ENCODE results near the gene MKNK1. TPM values are rescaled to one million over a fixed set of nuclear protein-coding genes. Genes with fewer than 3 reads are reported as not detected.

Gene MKNK1
- total and polyA plus RNA-seq, 2 of the 8 experiments (the other 6 are each of a cell fraction or from before 2014, with no cell fraction given), result 13.9 to 21.5 TPM

DNA sequence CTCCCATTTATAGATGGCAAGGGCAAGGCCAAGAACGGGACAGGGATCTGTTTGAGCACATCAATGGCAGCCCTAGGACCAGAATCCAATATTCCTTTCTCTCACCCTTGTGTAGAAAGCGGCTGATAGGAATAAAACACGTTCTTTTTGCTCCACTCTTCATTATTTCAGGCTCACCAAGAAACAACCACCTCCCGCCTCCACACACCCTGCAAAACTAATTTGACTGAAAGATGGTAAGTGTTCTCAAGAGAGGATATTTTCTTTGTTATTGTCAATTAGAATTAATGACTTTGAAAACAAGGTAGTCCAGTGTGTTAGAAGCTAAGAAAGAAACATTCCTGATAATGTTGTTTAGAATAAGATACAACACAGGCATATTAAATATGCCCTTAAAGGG is 40.7 kb downstream of the MKNK1 start:
- Histone ChIP-seq H3K4ac (replicated peaks; ENCODE audit: insufficient read length, low read depth, low read length) (no peak overlapping the region), H3K36me3 (ENCODE audit: control insufficient read depth in 2 of 4, insufficient read depth in 4 of 4, low read length in 3 of 4) (no peaks in the 10 kb centered on the region; a peak in 1 of 8 replicates), H2BK12ac (ENCODE audit: low read depth, low read length) (no peak overlapping the region), H2AK5ac (ENCODE audit: low read depth, low read length) (no peak overlapping the region), H4K20me1 (replicated peaks in 1 of 2; ENCODE audit: control insufficient read depth in 1 of 2, insufficient read depth in 2 of 2, low read length in 2 of 2) (no peaks in the 10 kb centered on the region), H3K56ac (replicated peaks; ENCODE audit: insufficient read length, low read depth, low read length) (no peak overlapping the region), H3K4me3 (ENCODE audit: extremely low read depth in 1 of 4, insufficient read depth in 2 of 4, low read depth in 3 of 4, low read length in 4 of 4) (no peak overlapping the region), H3K79me1 (ENCODE audit: low read depth, low read length) (no peaks in the 10 kb centered on the region), H3K27me3 (replicated peaks in 1 of 4; ENCODE audit: control insufficient read depth in 3 of 4, extremely low read depth in 1 of 4, insufficient read depth in 3 of 4, low read length in 3 of 4) (no peaks in the 10 kb centered on the region), H3K23ac (ENCODE audit: insufficient read length) (no peak overlapping the region), H3K18ac (ENCODE audit: extremely low read depth, low read length) (no peak overlapping the region), H2BK5ac (ENCODE audit: low read depth, low read length) (no peak overlapping the region), H2AFZ (ENCODE audit: low read length) (no peak overlapping the region), H3K4me2 (ENCODE audit: insufficient read depth in 1 of 2, low read depth in 2 of 2, low read length in 2 of 2) (no peak overlapping the region), H4K5ac (ENCODE audit: insufficient read length, low read depth, low read length) (no peak overlapping the region), H3K14ac (ENCODE audit: insufficient read length) (no peak overlapping the region), H3K27ac (ENCODE audit: low read depth, low read length) (no peak overlapping the region), H4K91ac (replicated peaks; ENCODE audit: insufficient read length, low read length) (no peak overlapping the region), H2BK20ac (ENCODE audit: low read length) (no peak overlapping the region), H3K9me3 (ENCODE audit: insufficient read depth in 2 of 2, low read depth in 1 of 2, low read length in 1 of 2) (no peaks in the 10 kb centered on the region), H4K8ac (ENCODE audit: extremely low read depth, insufficient read depth, low read length) (no peak overlapping the region), H3K9ac (replicated peaks in 1 of 4; ENCODE audit: extremely low read depth in 1 of 4, low read depth in 3 of 4, low read length in 3 of 4) (no peak overlapping the region), H3K23me2 (ENCODE audit: low read depth, low read length) (no peaks in the 10 kb centered on the region), H2BK15ac (ENCODE audit: low read length) (no peak overlapping the region), H2BK120ac (replicated peaks; ENCODE audit: low read depth, low read length) (no peak overlapping the region), H3K79me2 (ENCODE audit: control insufficient read depth in 1 of 2, insufficient read depth in 2 of 2, low read length in 2 of 2) (no peaks in the 10 kb centered on the region), H3K4me1 (replicated peaks in 1 of 4; ENCODE audit: control insufficient read depth in 3 of 4, insufficient read depth in 4 of 4, low read length in 3 of 4) (no peaks in the 10 kb centered on the region; a peak in 1 of 7 replicates)
- FAIRE-seq (no peak), DNase-seq (ENCODE audit: low read depth in 1 of 2, low spot score in 2 of 2) (no peak)
- CTCF ChIA-PET (ENCODE audit: partially characterized antibody), result interaction anchor here (0.8 to 4.9 kb wide), 3 partner anchors 11 to 34 kb away, joined by 3 to 15 read pairs (median 3); partner anchors contain the start of gene KNCN
- POLR2A ChIA-PET (ENCODE audit: partially characterized antibody), result no interaction called here
- WGBS, 2 experiments (ENCODE audit: extremely low coverage in 1 of 2, insufficient coverage in 1 of 2, insufficient read length in 1 of 2, insufficient replicate concordance in 2 of 2, low coverage in 1 of 2, low lambda C conversion rate in 2 of 2, missing lambda C conversion rate in 1 of 2), result 87% methylated on average over 4 of the region's 4 CpGs; no CpG with 5 or more reads in 1 of the 2 experiments

Data from H1 (cell line).